K562 treated with DMSO at 1 percent for 24 hours (cell line): ENCODE data around the gene HOMEZ. TPM values are rescaled to one million over a fixed set of nuclear protein-coding genes. Genes with fewer than 3 reads are reported as not detected.

Experiments
- total RNA-seq: library from RNA; unstranded; fragments of 300-600 nt; gene quantifications from 2 replicates; pipeline ENCODE4 v1.2.3, GENCODE V29; 2022; ENCODE audit warnings: low read depth; ENCODE audit not compliant: insufficient read depth

Gene HOMEZ
- total RNA-seq, result 11.7 and 15.7 TPM in 2 replicates

DNA sequence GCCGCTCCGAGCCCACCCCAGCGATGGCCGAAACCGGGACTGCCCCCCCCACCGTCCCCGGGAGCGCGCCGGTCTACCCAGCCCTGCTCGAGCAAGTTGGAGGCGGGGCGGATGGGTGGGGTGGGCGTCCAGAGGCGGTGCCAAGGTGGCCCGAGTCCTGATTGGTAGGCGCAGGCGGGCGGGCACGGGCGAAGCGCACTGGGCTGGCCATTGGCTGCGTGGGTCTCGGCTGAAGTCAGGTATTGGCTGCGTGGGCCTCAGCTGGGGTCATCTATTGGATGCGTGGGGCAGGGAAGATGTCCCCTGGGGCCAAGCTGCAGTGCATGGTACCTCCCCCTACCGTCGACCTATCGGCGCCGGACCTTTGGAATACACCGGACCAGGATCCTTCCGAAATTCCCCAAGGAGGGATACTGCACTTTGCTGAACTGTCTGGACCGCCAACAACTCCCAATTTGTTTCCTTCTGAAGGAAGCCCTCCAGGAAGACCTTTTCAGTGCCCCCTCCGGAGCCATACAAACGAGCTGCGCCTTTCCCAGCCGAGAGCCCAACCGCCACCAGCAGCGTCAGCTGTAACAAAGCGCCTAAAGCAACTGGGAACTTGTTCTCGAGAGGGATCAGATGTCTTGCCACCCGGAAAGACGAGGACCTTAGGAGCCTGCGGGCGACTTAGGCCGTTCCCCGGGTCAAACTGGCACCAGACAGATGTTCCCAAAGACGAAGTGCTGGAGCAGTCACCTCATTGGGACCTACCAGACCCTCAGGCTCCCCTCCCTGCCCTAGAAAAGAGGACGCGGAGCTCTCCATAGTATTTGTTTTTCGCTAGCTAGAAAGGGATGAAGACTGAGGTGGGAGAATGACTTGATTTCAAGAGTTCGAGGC lies at the start of gene HOMEZ:
Gene HOMEZ (minus strand): TSS at position 113 of the 882 bp plus-strand sequence. CDS start 180 bp downstream, outside the sequence.

DNA sequence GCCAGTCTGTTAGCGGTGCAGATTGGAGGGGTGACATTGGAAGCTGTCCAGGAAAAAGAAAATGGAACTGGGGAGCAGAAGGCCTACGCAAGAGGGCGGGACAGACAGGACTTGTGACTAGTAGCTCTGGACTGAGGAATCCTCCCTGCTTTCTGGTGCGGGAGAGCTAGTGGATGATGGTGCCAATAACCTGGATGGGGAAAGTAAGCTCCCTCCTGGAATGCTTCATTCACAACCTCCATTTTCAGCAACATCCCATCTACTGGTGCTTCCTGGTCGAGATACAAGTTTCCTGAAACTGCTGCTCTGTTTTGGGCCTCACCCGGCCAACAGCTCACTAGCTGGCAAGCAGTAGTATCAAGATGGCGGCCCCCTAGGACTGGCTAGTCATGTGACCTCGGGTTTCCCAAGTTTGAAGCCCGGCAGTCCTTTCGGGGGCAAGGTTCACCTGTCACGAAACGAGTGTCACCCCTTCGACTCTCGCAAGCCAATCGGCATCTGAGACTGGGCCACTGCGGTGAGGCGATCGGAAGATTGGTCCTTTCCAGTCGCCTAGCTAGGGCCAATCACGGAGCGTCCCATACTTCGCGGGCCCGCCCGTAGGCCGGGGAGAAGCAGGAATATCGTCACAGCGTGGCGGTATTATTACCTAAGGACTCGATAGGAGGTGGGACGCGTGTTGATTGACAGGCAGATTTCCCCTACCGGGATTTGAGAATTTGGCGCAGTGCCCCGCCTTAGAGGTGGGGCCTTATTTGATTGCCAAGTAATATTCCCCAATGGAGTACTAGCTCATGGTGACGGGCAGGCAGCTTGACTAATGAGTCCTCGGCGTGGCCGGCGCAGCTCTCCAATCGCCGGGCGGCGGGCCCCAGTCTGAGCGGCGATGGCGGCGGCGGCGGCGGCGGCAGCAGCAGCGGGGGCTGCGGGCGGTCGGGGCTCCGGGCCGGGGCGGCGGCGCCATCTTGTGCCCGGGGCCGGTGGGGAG lies 34.9 kb upstream of the HOMEZ start, which contains the start of gene PABPN1:
Gene PABPN1 (plus strand): TSS at position 874 of the 988 bp plus-strand sequence. CDS start 13 bp downstream, at position 887.

GRCh38 chr14:23306412-23307145 lies 20.6 kb upstream of the HOMEZ start, which contains the start of gene BCL2L2:
Gene BCL2L2 (plus strand): TSS chr14:23306833. CDS start chr14:23307768, 935 bp downstream.

GRCh38 chr14:23302290-23303225 lies 16.6 kb upstream of the HOMEZ start, which contains the start of gene PPP1R3E:
Gene PPP1R3E (minus strand): TSS chr14:23302859. CDS start chr14:23302576, 283 bp downstream.

GRCh38 chr14:23237772-23238594 lies 47.9 kb downstream of the HOMEZ start, which contains the start of gene RNF212B:
Gene RNF212B (plus strand): TSS chr14:23237936. CDS start chr14:23240346, 2,410 bp downstream.

Other genes with a start within 250 kb of the HOMEZ start
- gene PSMB11, start 243.9 kb downstream of the HOMEZ start, total RNA-seq, result not detected in 2 replicates
- gene CDH24, start 228.6 kb downstream of the HOMEZ start, total RNA-seq, result 19.6 and 20.7 TPM in 2 replicates
- gene ACIN1, start 191.0 kb downstream of the HOMEZ start, total RNA-seq, result 102 and 115 TPM in 2 replicates
- 33.7 and 50.7 TPM in 2 replicates for gene C14orf119, start 190.6 kb downstream of the HOMEZ start, total RNA-seq
- not detected in 2 replicates for gene CIROP, start 181.1 kb downstream of the HOMEZ start, total RNA-seq
- not detected in 2 replicates for gene CEBPE, start 166.9 kb downstream of the HOMEZ start, total RNA-seq
- gene SLC7A8, start 102.5 kb downstream of the HOMEZ start, total RNA-seq, result 7.6 and 9.6 TPM in 2 replicates
- gene RNF212B, start 48.2 kb downstream of the HOMEZ start, total RNA-seq, result not detected in 2 replicates
- gene PPP1R3E, start 16.7 kb upstream of the HOMEZ start, total RNA-seq, result 9.0 and 10.3 TPM in 2 replicates
- 18.4 and 20.3 TPM in 2 replicates for gene BCL2L2, start 20.7 kb upstream of the HOMEZ start, total RNA-seq
- 97.6 and 109 TPM in 2 replicates for gene PABPN1, start 35.3 kb upstream of the HOMEZ start, total RNA-seq
- 0.73 and 1.1 TPM in 2 replicates for gene SLC22A17, start 66.8 kb upstream of the HOMEZ start, total RNA-seq
- not detected in 2 replicates for gene EFS, start 79.0 kb upstream of the HOMEZ start, total RNA-seq
- not detected in 2 replicates for gene IL25, start 86.7 kb upstream of the HOMEZ start, total RNA-seq
- not detected in 2 replicates for gene CMTM5, start 90.9 kb upstream of the HOMEZ start, total RNA-seq
- gene MYH6, start 122.1 kb upstream of the HOMEZ start, total RNA-seq, result not detected in 2 replicates
- gene MYH7, start 149.5 kb upstream of the HOMEZ start, total RNA-seq, result not detected in 2 replicates
- 31.3 and 32.8 TPM in 2 replicates for gene NGDN, start 183.6 kb upstream of the HOMEZ start, total RNA-seq